Aorta (tissue), 5 donors: Measurements from ENCODE around the gene PSMD14. TPM values are rescaled to one million over a fixed set of nuclear protein-coding genes. Genes with fewer than 3 reads are reported as not detected.
"Not testable (repeated sequence)": the region's sequence is repeated elsewhere in the genome, so short reads cannot be mapped to it uniquely, and the experiment has no call there.

Experiments used
- ATAC-seq: fragments of 200-7000 bp; cut with Tn5 transposase; one replicate; pipeline ENCODE4 v1.9.1; 2022; ENCODE audit warnings: moderate library complexity; ENCODE audit not compliant: low FRiP score
- DNase-seq, 2 donors: peaks; one replicate each; pipeline ENCODE4 v3.0.0-alpha.2; 2020
- H3K27ac ChIP-seq, 2 donors: one replicate each; pipeline ENCODE4 v1.5.1; 2013; ENCODE audit warnings: low read length in 2 of 2, mild to moderate bottlenecking in 2 of 2, moderate library complexity in 2 of 2, control low read depth in 1 of 2, inconsistent platforms in 1 of 2, low read depth in 1 of 2
- H3K27me3 ChIP-seq, 2 donors: one replicate each; pipeline ENCODE4 v1.6.1; 2013; ENCODE audit warnings: control low read depth in 1 of 2, low read length in 1 of 2, mild to moderate bottlenecking in 1 of 2, moderate library complexity in 1 of 2; ENCODE audit not compliant: insufficient read depth in 2 of 2, control insufficient read depth in 1 of 2
- H3K36me3 ChIP-seq, 2 donors: one replicate each; pipeline ENCODE4 v1.6.1; 2013; ENCODE audit warnings: control low read depth in 1 of 2, low read length in 1 of 2, mild to moderate bottlenecking in 1 of 2; ENCODE audit not compliant: insufficient read depth in 2 of 2, control insufficient read depth in 1 of 2
- H3K4me1 ChIP-seq, 2 donors: one replicate each; pipeline ENCODE4 v1.6.1; 2013; ENCODE audit warnings: low read length in 2 of 2, control low read depth in 1 of 2, mild to moderate bottlenecking in 1 of 2, moderate library complexity in 1 of 2; ENCODE audit not compliant: insufficient read depth in 2 of 2, control insufficient read depth in 1 of 2
- H3K4me3 ChIP-seq, 2 donors: one replicate each; pipeline ENCODE4 v1.5.1; 2013; ENCODE audit warnings: low read length in 2 of 2, control low read depth in 1 of 2, mild to moderate bottlenecking in 1 of 2
- H3K9me3 ChIP-seq: one replicate; pipeline ENCODE4 v1.6.1; 2013; ENCODE audit warnings: mild to moderate bottlenecking, low read length; ENCODE audit not compliant: control insufficient read depth
- WGBS, 2 donors: extraction: QIAGEN DNeasy Blood & Tissue Kit; methylation state at CpG; one replicate each; pipeline ENCODE4 v1.1.7; 2013; 5-methylcytosine and 5-hydroxymethylcytosine counted together
- intact Hi-C, 2 donors: fragments of 100-400 bp; cut with DNase I; formaldehyde crosslinking; loops; one replicate each; pipeline versions ENCODE4 v1.14.2 to v1.15.0; 2022
- polyA plus RNA-seq, 2 donors: library from polyadenylated mRNA; stranded (reverse); fragments of 200-250 nt; gene quantifications; one replicate each; pipeline ENCODE4 v1.2.3, GENCODE V29; 2013
- total RNA-seq, 2 donors: library from RNA; stranded (reverse); fragmentation: NEBNext Ultra II Directional; extraction: Animal tissue kit (Norgen Biotek cat#: 25700); gene quantifications; one replicate each; pipeline ENCODE4 v1.2.1, GENCODE V29; 2021
- donor health status: healthy with polysubstance abuse.
- donor health status: Bipolar disorder and iron deficiency.
- donor health status: DM: no; HTN: no; CAD: no.
- donor health status: DM: no; HTN: no; CAD: no.
- donor health status: DM: yes; HTN: yes; CAD: no.

The PSMD14 gene
- total and polyA plus RNA-seq, 4 donors = 21.0 to 47.7 (median 29.4) TPM

DNA sequence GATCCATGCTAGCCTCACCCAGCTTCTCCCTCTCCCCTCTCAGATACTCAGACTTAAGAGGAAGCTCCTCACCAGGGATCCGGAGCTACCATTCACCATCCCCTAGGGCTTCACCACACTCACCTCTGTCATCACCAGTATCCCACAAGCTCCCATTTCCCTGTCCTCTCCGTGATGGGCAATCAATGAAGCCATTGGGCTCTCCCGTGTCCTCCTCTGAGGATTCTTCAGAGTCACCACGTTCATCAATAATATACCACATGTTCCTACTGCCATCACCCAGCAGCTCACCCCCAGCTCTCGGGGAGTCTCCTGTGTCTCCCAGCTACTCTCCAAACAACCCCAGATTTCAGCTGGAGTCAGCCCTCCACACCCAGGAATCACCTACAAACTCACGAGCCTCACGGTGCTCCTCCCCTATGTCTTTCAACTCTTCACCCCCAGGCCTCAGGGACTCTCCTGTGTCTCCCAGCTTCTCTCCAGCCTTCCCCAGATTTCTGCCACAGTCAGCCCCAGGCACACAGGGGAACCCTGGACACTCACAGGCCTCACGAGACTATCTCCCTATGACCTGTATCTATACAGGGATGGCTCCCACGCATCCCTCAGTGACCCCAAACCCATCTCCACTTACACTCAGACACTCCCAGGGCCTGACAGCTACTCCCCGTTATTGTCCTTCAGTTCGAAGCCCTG, 26.5 kb upstream of the PSMD14 start:
- H3K36me3 ChIP-seq, H3K4me3 ChIP-seq, ATAC-seq, H3K27ac ChIP-seq, H3K4me1 ChIP-seq, DNase-seq, H3K9me3 ChIP-seq, intact Hi-C loops, H3K27me3 ChIP-seq: not testable (repeated sequence)
- 77 to 81% methylated on average over 10 to 11 of the region's 11 CpGs for WGBS, 2 donors

DNA sequence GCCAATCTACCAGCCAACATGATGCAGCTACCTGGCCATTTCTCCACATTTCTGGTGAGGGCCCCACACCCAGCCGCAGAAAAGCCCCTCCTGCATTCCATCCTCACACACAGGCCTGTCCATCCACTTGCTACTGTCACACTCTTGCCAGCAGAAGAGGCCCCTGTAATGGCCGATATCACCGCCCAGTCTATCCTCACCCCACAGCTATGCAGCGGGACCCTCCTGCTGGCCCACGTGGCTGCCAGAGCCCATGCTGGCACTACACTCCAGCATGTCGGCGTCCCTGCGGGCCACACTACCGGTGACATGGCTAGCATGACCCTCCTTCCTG, 25.9 kb upstream of the PSMD14 start:
- H3K4me3 ChIP-seq, H3K27me3 ChIP-seq, H3K4me1 ChIP-seq, DNase-seq, H3K9me3 ChIP-seq, H3K36me3 ChIP-seq, intact Hi-C loops, ATAC-seq, H3K27ac ChIP-seq: not testable (repeated sequence)
- 90 to 91% methylated on average over 9 of the region's 9 CpGs for WGBS, 2 donors

DNA sequence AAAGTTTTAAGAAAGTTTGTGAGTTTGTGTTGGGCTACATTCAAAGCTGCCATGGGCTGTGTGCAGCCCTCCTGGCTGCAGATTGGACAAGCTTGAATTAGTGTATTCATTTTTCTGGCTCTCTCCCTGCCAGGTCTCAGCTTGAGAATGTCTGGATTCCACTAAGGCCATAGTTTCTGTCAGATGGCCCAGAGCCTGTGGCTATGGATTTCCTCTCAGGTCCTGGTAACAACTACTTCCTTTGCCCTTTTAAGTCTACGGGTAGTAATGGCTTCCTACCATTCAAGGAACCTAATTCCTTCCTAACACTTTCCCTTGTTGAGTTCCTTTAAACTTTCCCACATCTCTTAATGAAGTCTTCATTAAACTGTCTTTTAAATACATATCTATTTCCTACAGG, 24.3 kb upstream of the PSMD14 start:
- DNase-seq (no peak), ATAC-seq (no peak)
- Histone ChIP-seq H3K27ac (no peak overlapping the region), H3K9me3 (no peaks in the 10 kb centered on the region), H3K4me1 (no peaks in the 10 kb centered on the region), H3K4me3 (no peak overlapping the region), H3K27me3 (no peaks in the 10 kb centered on the region), H3K36me3 (no peaks in the 10 kb centered on the region)
- intact Hi-C loops = no loop called here
- WGBS, 2 donors = 59 to 73% methylated on average over 1 of the region's 1 CpG

DNA sequence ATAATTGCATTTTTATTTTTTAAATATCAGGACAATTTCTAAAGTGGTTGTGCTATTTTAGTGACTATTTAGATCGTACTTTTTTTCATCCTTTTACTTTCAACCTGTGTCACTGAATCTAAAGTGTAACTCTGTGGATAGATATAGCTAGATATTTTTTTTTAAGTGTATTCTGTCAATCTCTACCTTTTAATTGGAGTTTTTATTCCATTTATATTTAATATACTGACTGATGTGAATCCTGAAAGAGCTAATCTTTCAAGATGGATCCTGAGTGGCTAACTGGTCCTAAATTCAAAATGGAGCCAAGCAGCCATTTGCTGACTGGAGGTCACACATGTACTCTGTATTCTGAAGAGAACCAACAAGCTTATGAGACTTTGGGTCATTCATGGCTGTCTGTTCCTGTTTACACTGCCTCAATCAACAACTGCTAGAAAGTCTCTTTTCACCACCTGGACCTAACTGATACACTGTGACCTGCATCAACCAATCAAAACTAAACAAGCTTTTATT, 4.6 kb upstream of the PSMD14 start:
- ATAC-seq = no peak
- peaks cover 0 to 3% of the 10 kb centered on the region in 2 donors for H3K4me1 ChIP-seq
- intact Hi-C loops = no loop called here
- H3K4me3 ChIP-seq = no peak overlapping the region
- no peaks in the 10 kb centered on the region for H3K36me3 ChIP-seq
- WGBS, 2 donors = 55 to 67% methylated on average over 1 of the region's 1 CpG
- no peak for DNase-seq
- no peak overlapping the region for H3K27ac ChIP-seq
- no peaks in the 10 kb centered on the region for H3K27me3 ChIP-seq
- peaks cover 4% of the 10 kb centered on the region for H3K9me3 ChIP-seq

DNA sequence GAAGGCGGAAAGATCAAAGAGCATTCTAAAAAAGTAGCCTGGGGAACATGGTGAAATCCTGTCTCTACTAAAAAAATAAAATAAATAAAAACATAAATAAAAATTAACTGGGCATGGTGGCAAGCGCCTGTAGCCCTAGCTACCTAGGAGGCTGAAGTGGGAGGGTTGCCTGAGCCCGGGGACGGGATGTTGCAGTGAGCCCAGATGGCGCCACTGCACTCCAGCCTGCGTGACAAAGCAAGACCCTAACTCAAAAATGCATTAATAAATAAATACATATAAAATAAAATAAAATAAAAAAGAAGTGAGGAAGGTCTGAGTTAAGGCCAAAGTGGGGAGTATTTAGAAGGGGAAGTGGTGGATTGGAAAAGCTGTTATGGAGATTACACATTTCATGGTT, 1.3 kb upstream of the PSMD14 start:
- DNase-seq (no peak), ATAC-seq (no peak)
- Histone ChIP-seq H3K4me1 (peaks cover 0 to 6% of the 10 kb centered on the region in 2 donors), H3K9me3 (peaks cover 4% of the 10 kb centered on the region), H3K4me3 (no peak overlapping the region), H3K27ac (no peak overlapping the region), H3K27me3 (no peaks in the 10 kb centered on the region), H3K36me3 (no peaks in the 10 kb centered on the region)
- intact Hi-C loops = no loop called here
- WGBS, 2 donors = 96 to 97% methylated on average over 6 of the region's 6 CpGs

DNA sequence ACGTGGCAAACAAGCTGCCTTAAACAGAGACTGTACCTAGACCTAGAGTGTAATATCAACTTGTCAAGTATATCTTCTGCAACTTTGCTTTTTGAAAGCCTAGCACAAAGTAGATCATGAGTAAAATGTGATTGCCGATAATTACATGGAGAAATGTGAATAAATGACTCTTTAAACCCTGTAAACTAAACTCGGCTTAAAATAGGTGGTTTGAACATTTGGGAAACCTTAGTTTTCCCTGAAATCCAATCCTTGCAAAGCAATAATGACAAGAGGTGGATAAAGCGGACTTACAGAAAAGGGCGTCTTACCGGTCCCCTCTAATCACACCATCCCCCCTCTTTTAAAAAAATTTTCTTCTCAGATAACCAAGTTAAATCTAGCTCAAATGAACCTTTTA, 549 bp upstream of the PSMD14 start:
- ATAC-seq (no peak), DNase-seq (no peak)
- WGBS, 2 donors = 33 to 39% methylated on average over 6 of the region's 6 CpGs
- Histone ChIP-seq H3K36me3 (no peaks in the 10 kb centered on the region), H3K27ac (no peak overlapping the region), H3K4me3 (peak overlapping the region; percentile 79 to 92), H3K9me3 (peaks cover 4% of the 10 kb centered on the region), H3K4me1 (peaks cover 0 to 6% of the 10 kb centered on the region in 2 donors), H3K27me3 (no peaks in the 10 kb centered on the region)
- intact Hi-C loops = no loop called here

DNA sequence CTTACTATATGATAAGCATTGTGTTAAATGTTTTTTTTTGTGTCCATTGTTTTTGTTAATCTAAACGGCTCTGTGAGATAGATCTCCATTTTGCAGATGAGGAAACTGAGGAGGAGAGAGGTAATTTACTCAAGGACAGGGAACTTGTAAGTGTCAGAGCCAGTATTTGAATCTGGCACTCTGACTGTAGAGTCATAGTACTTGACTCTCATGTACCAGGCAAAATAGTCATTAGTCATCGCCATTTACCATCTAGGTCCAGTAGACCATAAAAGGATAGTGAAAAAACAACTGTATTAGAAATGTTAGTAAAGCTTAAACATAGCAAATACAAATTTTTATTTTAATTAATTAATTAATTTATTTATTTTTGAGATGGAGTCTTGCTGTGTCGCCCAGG, 4.8 kb downstream of the PSMD14 start:
- Histone ChIP-seq H3K4me3 (no peak overlapping the region), H3K36me3 (no peaks in the 10 kb centered on the region), H3K4me1 (peaks cover 0 to 3% of the 10 kb centered on the region in 2 donors), H3K27me3 (no peaks in the 10 kb centered on the region), H3K27ac (no peak overlapping the region), H3K9me3 (no peaks in the 10 kb centered on the region)
- ATAC-seq = no peak
- WGBS, 2 donors = 88 to 92% methylated on average over 3 of the region's 3 CpGs
- intact Hi-C loops = no loop called here
- DNase-seq = no peak

DNA sequence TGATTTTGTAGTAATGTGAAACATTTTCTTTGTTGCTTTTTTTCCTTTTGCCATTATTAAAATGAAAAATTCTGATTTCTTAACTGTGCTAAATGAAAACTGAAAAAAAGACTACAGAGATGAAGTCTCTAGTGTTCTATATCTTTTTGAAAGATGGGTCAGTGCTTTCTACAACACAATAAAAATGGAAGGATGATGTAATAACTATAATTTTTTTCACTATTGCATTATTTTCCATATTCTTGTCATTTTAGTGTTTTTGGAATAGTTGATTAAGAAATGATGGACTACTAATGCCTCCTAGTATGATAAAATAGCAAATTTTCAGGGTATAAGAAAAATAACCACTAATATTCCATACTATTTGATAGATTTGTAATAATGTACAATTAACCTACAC, 7.2 kb downstream of the PSMD14 start:
- Histone ChIP-seq H3K4me3 (no peak overlapping the region), H3K4me1 (no peaks in the 10 kb centered on the region), H3K27me3 (no peaks in the 10 kb centered on the region), H3K36me3 (no peaks in the 10 kb centered on the region), H3K27ac (no peak overlapping the region), H3K9me3 (no peaks in the 10 kb centered on the region)
- ATAC-seq (no peak), DNase-seq (no peak)
- intact Hi-C loops = no loop called here

DNA sequence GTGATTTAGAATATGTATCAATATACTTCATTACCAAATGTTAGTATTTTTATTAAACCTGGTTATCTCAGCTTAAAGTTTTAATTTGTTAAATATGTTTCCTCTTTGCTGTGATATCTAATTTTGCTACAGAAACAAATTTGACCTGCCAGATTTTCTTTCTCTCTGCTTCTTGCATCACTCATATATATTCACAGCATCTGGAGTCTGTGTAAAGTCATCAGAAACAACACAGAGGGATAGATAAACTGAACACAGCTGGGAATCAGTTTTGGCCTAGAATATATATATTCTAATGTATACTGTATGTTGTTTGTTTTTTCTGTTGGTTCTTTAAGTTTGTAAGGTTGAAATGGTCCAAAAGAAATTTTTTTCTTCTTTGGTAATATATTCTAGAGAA, 8.5 kb downstream of the PSMD14 start:
- DNase-seq (no peak), ATAC-seq (no peak)
- H3K27me3 ChIP-seq = no peaks in the 10 kb centered on the region
- no peaks in the 10 kb centered on the region for H3K36me3 ChIP-seq
- H3K27ac ChIP-seq = no peak overlapping the region
- no peak overlapping the region for H3K4me3 ChIP-seq
- no peaks in the 10 kb centered on the region for H3K4me1 ChIP-seq
- H3K9me3 ChIP-seq = no peaks in the 10 kb centered on the region
- intact Hi-C loops = no loop called here
